Measurements from ENCODE around the gene MZT2A.
"Not testable (repeated sequence)": the region's sequence is repeated elsewhere in the genome, so short reads cannot be mapped to it uniquely, and the experiment has no call there.

MZT2A gene, protein sequence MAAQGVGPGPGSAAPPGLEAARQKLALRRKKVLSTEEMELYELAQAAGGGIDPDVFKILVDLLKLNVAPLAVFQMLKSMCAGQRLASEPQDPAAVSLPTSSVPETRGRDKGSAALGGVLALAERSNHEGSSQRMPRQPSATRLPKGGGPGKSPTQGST

GRCh38 chr2:131492015-131492417, at the start of gene MZT2A:
Gene MZT2A (minus strand): TSS chr2:131492397. CDS start chr2:131492376, 21 bp downstream.
- DNase-seq: not testable (repeated sequence)

GRCh38 chr2:131538856-131539255, 46.7 kb upstream of the MZT2A start:
- DNase-seq: not testable (repeated sequence)

DNA sequence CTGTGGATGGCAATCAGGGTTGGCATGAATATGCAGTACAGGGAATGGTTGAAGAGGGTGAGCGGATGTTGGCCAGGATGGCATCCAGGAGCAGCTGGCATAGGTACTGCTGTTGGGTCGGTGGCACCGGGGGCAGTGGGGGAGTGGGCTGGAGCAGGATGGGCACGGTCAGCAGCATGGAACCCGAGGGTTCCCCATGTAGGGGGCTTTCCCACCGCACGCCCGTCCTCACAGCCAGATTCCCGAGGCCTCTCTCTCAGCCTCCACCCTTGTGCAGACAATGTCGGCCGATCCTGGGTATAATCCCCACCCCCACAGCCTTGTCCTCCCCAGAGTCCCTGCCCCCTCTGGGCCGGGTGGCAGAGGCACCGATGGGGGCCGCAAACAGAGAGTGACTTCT, 44.6 kb upstream of the MZT2A start:
- not testable (repeated sequence) for DNase-seq

DNA sequence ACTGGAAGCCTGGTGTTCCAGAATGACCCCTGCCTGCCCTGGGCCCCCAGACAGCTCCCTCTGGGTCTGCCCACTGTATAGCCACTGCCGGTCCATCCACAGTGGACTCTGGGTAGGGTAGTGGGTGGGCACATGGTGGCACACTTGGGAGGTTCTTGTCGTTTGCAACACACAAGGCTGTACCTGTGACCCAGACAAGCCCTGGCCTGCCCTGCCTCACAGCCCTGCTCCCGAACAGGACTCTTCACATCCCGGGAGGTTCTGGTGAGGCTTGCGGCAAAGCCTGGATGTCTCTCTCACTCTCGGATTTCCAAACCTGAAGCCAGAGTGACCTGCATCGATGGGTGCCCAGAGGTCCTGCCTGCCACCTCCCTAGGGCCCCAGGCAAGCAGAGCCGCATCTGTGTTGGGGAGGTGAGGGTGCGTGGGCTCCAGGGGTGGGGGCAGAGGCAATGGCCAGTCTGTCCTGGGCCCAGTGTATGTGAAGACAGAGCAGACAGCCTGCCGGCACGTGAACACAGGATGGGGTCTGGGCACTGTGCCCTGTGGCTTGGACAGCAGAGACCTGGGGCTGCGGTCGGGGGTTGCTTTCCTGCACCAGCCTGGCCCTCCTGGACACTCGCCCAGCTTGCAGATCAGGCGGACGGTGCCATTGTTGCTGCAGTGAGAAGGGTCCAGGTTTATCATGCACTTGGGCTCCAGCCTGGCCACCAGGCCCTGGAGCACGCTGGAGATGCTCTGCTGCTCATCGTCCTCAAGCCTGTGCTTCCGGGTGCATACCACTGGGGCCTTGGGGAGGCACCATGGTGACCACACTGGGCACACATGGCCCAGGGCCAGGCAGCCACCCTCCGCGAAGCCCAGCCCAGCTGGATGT, 44.0 kb upstream of the MZT2A start:
- DNase-seq: not testable (repeated sequence)

GRCh38 chr2:131535526-131535925, 43.3 kb upstream of the MZT2A start:
- DNase-seq: no peak

DNA sequence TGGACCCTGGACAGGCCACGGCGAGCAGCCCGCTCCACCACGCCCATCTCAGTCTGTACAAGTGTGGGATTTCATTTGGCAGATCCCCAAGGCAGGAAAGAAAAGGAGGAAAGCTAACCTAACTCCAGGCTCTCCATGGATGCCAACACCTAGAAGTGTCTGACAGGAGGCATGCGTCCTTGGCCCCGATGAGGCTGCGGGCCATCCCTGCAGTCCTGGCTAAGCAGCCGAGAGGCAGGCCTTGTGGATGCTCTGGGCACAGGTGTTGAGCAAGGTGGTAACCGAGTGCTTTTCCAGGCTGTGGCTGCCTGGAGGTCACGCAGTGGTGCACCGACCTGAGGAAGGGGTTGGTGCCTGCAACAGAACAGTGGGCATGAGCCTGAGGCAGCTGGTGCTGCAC, 42.8 kb upstream of the MZT2A start:
- DNase-seq: not testable (repeated sequence)

- not testable (repeated sequence) for DNase-seq
Measured at GRCh38 chr2:131534317-131534672, 42.1 kb upstream of the MZT2A start.

GRCh38 chr2:131533609-131534316, 41.6 kb upstream of the MZT2A start:
- DNase-seq: not testable (repeated sequence)

GRCh38 chr2:131532723-131533608, 40.8 kb upstream of the MZT2A start:
- not testable (repeated sequence) for DNase-seq

GRCh38 chr2:131531547-131532185, 39.5 kb upstream of the MZT2A start:
- DNase-seq: not testable (repeated sequence)

DNA sequence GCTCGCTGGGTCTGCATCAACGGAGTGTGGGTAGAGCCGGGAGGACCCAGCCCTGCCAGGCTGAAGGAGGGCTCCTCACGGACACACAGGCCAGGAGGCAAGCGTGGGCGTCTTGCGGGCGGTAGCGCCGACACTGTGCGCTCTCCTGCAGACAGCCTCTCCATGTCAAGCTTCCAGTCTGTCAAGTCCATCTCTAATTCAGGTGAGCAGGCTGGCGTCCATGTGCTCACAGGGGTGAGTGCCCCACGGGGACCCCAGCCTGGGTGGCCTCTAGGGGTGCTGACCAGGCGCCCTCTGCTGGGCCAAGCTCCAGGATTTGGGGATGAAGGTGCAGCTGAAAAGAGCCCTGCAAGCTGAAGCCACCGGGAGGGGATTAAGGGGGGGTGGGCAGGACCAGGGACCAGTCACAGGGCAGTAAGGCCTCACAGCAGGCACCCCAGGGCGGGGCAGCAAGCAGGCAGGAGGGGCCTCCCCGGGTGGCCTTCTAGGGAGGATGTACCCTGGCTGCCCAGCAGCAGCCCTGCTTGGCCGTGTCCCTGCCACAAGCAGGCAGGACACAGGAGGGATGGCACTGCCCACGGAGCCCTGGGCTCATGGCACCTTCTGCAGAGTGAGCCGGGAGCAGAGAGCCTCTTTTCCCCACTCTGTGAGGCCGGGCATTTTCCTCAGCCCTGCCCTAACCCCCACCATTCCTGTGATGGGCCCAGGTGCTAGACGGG, 38.6 kb upstream of the MZT2A start:
- DNase-seq: not testable (repeated sequence)

- DNase-seq: not testable (repeated sequence)
Measured at GRCh38 chr2:131529864-131530445, 37.8 kb upstream of the MZT2A start.

DNA sequence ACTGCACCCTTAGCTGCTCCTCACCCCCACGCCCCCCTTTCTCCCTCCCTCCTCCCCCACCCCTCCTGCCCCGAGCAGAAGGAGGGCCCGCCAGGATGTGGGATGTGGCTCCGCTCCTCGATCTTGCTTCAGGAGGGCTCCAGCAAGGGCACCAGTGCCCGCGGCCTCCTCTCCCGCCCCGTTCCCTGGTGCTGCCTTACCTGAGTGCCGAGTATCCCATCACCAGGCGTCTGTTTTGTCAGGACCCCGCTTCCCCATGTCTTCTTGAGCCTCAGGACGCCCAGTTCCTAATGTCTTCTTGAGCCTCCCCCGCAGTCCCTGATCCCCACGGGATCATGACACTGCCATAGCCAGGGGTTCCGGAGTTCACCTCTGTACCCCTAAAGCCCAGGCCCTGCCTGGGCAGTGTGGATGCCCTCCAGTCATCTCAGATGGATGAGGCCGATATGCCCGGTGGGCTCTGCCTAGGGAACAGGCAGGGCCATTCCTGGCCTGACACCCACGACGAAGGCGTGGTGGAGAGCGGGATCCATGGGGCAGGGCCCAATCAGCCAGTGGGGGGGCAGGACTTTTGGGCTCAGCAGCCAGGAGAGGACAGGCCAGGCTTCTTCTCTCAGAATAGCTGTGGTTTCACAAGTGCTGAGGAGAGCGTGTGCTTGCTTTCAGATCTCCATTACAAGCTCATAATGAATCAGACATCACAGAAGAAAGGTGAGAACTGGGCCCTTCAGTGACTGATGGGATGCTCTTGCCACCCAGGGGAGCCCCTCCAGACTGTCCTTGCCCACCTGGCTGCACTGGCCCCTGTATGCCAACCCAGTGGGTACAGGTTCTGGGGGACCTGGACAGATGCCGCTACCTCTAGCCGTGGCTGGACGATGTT, 37.0 kb upstream of the MZT2A start:
- DNase-seq: not testable (repeated sequence)

- peak; percentile 79 for DNase-seq
Measured at GRCh38 chr2:131527131-131528001, 35.2 kb upstream of the MZT2A start, which contains the start of gene CCDC74A. Gene CCDC74A (plus strand): TSS chr2:131527888. CDS start chr2:131527971, 83 bp downstream.

- not testable (repeated sequence) for DNase-seq
Measured at GRCh38 chr2:131525256-131525655, 33.1 kb upstream of the MZT2A start.

- DNase-seq: no peak
Measured at GRCh38 chr2:131521961-131522781, 30.0 kb upstream of the MZT2A start.

DNA sequence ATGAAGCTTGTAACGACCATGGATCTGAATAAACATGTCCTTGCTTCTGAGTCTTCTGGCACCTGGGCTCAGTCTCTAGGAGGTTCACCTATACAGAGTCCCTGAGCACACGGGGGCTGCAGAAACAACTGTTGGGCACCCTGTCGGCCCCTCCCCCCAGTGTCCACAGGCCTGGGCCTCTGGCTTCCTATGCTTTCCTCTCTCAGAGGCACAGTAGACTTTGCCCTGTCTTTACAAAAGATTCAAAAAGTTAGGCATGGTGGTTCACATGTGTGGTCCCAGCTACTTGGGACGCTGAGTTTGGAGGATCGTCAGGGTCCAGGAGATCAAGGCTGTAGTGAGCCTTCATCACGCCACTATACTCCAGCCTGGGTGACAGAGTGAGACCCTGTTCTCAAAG, 29.3 kb upstream of the MZT2A start:
- DNase-seq: not testable (repeated sequence)

DNA sequence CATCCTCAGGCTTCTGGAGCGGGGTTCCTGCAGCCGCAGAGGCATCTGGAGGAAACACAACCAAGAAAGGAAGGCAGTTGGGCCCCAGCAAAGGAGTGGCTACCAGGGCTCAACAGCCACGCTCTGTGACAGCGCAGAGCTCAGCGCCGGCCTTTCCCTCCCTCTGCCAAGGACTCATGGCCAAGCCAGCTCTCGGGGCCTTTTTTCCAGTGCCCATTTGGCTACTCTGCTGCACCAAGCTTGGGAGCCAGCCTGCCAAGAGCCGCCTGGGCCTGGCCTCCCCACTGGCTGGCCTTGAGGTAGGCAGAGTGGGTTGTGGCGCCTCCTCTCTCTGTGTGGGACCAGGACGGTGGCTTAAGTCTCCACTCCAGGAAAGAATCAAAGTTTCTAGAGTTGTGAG, 28.3 kb upstream of the MZT2A start:
- DNase-seq: no peak
